ENCODE results near the gene TOMT.

Gene TOMT

DNA sequence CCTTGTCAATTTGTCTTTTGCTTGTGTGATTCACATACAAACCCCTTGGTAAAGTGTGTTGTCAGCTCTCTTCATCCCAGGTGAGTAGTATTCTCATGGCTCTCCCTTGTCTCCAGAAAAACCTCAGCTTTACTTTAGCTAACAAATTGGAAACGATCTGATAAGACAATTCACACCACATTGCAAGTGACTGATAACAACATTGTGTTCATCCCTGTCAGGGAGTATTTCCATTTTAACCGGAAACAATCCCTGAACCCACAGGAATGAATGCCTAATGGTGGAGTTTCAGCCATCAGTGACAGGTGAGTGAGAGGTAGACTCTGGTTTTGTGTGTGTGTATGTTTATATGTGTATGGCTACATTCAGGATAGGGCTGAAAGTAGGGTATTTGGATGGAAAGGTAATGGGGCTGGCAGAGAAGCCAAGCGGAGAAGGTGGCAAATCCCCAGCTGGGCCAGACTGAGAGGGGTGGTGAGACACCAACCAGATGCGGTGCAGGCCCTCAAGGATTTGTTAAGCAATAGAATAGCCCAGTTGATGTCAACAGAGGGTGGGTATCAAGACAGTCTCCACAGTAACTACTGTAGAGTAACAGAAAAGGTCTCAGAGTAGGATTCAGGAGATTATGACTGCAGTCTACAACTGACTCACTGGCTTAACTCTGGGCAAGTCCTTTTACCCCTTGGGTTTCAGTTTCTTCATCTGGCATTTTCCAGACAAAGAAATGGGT lies 17.5 kb upstream of the TOMT start:
- no peak for DNase-seq (ENCODE audit: low spot score)

DNA sequence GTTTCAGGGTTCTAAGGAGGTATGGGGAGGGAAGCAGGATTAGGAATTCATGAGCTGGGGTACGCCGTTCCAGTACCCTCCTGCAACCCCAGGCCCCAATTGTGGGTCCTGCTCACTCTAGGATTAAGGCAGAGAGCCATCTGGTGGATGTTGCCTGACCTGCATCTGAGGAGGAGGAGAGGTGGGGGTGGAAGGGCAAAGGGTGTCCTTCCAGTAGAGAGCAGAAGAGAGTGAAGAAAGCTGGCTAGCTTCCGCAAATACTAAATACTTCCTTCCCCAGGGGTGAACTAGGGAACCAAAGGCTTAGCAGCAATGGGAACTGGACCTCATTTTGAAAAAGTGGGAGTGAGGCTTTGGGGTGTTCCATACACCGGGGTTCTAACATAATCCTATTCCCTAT lies 14.4 kb upstream of the TOMT start:
- peak; percentile 87 for DNase-seq (ENCODE audit: low spot score)

DNA sequence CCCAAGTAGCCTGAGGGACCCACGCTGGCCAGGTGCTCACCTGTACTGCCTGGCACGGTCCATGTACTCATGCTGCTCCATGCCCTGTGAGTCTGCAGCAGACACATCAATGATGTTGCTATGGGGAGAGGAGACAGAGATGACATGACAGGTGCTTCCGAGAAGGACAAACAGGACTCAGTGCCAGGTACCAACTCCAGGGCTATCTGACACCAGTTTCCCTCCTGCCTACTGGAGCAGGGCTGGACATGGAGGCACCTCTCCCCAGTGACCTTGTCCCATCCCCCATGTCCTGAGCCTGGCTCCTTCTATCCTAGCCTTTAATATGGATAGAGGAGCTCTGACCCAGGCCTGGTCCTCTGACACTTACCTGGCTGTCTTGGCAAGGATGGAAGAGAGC lies 7.0 kb upstream of the TOMT start:
- DNase-seq (ENCODE audit: low spot score) = no peak

- no peak for DNase-seq (ENCODE audit: low spot score)
Measured at GRCh38 chr11:72100009-72100408, 5.7 kb upstream of the TOMT start.

DNA sequence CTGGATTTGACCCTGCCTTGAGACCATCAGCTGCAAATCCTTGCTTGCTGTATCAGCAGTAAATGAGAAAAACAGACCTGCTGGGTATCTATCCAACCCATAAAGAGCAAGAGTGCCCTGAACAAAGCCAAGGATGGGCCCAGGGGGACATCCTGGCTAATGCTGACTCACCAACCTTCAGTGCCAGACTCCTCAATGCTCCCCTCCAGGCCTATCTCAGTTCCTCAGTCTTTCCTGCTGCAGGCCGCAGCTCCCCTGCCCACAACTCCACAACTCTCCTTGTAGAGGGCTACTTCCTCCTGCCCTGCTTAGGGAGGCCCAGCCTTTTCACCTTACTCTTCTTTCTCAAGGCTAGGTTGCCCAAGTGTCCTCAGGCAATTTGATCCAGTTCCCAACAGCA lies 5.3 kb upstream of the TOMT start:
- no peak for DNase-seq (ENCODE audit: low spot score)

GRCh38 chr11:72102162-72102561 lies 3.6 kb upstream of the TOMT start:
- DNase-seq (ENCODE audit: low spot score) = no peak

- no peak for DNase-seq (ENCODE audit: low spot score)
Measured at GRCh38 chr11:72102631-72102945, 3.1 kb upstream of the TOMT start.

DNA sequence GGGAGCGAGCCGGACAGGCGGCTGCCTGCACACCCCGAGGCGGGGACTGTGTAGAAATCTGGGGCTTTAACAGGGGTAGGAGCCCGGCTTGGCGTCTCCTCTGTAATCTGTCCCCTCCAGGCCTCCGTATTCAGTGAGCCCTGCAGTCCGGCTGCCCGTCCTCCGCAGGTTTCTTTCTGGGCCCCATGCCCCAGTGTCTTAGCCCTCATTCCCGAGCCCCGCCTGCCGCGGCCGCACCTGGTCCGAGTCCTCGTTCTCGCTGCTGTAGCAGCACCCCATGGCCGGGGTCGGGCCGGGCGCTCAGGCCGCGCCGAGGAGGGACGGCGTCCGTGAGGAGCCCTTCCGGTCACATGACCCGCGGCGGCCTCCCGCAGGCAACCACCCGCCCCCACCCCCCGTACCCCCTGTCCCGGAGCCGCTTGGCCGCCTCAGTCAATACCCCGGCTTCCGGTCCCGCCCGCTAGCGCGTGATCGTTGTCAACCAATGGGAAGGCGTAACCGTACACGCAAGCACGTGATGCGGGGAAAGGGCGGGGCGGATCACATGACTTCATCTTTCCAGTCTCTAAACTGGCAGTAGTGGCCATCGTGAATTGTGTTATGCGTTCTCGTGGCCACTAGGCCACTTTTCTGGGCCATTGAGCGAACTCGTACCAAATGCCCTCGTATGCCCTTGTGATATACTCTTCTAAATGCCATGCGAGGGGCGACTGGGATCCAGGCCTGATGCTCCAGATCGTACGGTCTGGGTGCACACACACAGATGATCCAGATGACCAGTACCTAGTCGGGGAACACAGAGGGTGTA lies 2.6 kb upstream of the TOMT start, which contains the start of gene LAMTOR1:
LAMTOR1 (minus strand) TSS at position 352 of the 808 bp plus-strand sequence; CDS start at position 279, 73 bp downstream.
- peak; percentile 98 for DNase-seq (ENCODE audit: low spot score)

DNA sequence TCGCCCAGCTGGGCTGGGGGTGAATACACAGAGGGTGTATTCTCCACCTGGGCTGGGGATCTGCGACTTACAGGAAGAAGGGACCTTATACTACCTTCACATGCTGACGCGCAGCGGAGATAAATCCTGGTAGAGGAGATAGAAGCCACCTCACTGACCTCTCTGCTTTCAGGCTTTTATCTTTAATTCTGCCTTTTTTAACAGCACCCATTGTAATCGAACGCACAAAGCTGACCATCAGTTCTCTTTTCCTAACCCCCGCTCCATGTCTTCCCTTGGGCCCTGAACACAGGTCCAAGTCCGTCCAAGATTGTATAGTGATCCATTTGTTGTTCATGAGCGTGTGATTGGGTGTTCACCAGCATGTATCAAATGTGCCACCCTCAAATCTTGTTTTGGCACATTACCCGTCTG lies 2.0 kb upstream of the TOMT start:
- DNase-seq (ENCODE audit: low spot score) = no peak

GRCh38 chr11:72111300-72112142 lies 5.8 kb downstream of the TOMT start:
- DNase-seq (ENCODE audit: low spot score) = no peak

GRCh38 chr11:72112143-72112977 lies 6.6 kb downstream of the TOMT start, which contains the start of gene ANAPC15:
ANAPC15 (minus strand) TSS chr11:72112695; CDS start chr11:72111276, 1,419 bp downstream.
- DNase-seq (ENCODE audit: low spot score) = peak; percentile 99

GRCh38 chr11:72112978-72113808 lies 7.5 kb downstream of the TOMT start:
- DNase-seq (ENCODE audit: low spot score) = no peak

DNA sequence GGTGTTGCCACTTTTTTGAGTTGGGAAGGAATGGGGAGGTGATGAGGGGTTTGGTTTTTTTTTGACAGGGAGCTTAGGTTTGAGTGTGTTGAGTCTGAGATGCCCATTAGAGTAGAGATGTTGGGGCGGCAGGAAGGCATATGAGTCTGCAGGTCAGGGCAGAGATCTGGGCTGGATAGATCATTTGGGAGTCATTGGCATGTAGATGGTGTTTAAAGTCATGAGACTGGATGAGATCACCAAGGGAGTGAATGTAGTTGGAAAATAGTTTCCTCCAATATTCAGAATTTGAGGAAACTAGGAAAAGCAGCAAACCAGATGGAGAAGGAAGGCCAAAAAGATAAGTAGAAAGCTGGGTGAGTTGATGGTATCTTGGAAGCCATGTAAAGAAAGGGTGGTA lies 8.8 kb downstream of the TOMT start:
- no peak for DNase-seq (ENCODE audit: low spot score)

- no peak for DNase-seq (ENCODE audit: low spot score)
Measured at GRCh38 chr11:72116019-72116755, 10.5 kb downstream of the TOMT start.

GRCh38 chr11:72119198-72119597 lies 13.5 kb downstream of the TOMT start:
- DNase-seq (ENCODE audit: low spot score) = no peak

GRCh38 chr11:72120930-72121329 lies 15.2 kb downstream of the TOMT start:
- no peak for DNase-seq (ENCODE audit: low spot score)

- no peak for DNase-seq (ENCODE audit: low spot score)
Measured at GRCh38 chr11:72122607-72123006, 16.9 kb downstream of the TOMT start.

DNA sequence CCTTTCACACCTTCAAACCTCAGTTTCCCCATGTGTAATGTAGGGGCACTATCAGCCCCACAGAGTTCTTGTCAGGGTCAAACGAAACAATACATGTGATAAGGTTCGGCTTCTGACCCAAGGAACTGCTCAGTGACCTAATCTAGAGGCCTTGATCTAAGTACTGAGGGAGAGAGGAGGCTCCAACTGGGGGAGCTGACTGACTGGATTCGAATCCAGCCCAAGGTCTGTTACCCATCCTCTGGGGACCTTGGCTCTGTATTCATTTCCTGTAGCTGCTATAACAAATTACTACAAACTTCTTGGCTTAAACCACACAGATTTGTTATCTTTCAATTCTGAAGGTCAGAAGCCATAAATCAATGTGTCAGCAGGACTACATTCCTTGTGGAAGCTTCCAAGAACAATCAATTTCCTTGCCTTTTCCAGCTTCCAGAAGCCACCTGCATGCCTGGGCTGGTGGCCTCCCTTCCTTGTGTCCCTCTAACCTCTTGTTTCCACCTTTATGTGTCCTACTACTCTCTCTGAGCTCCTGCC lies 17.5 kb downstream of the TOMT start:
- no peak for DNase-seq (ENCODE audit: low spot score)

DNA sequence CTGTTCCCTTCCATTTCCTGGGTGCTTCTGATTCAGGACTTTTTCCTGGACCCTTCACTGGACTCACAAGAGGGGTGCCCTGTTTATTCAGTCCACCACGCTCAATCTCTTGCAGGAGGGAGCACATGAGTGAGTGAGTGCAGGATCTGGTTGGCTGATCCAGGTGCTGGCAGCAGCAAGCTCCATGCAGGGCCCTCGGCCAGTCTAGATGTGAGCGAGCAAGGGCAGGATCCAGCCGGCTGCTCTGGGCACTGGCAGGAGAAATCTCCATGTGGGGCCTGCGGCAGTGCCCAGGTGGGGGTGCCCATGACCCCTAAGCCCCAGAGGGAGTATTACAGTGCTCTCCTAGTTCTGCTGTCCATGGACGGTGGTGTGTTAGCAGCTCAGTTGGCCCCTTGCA lies 18.3 kb downstream of the TOMT start:
- no peak for DNase-seq (ENCODE audit: low spot score)

GRCh38 chr11:72125956-72126355 lies 20.2 kb downstream of the TOMT start:
- DNase-seq (ENCODE audit: low spot score) = no peak
